Measurements from ENCODE around the gene COX7C. TPM values are rescaled to one million over a fixed set of nuclear protein-coding genes. Genes with fewer than 3 reads are reported as not detected.

COX7C gene
- total and polyA plus RNA-seq, 2 experiments from 2014 or later: 842 to 4,717 TPM

Small RNA genes within 50 kb of the gene (small RNA-seq; reads per million reads assigned to genes)
- gene RNU6-804P (ENCODE audit: low replicate concordance): not detected
